A549 (cell line): ENCODE measurements around the gene LRRC4B. TPM values are rescaled to one million over a fixed set of nuclear protein-coding genes. Genes with fewer than 3 reads are reported as not detected.

Experiments
- ATAC-seq, 2 experiments: fragments of 200-7000 bp in 1 of 2; fragments of >200 bp in 1 of 2; cut with Nextera tagmentation in 1 of 2; cut with Tn5 transposase in 1 of 2; 3 replicates each; pipeline versions ENCODE4 v1.8.0 to v1.9.1; 2018 to 2020; ENCODE audit warnings: mild to moderate bottlenecking in 1 of 2, moderate library complexity in 1 of 2
- CTCF ChIA-PET: fragments of 300-600 bp; sonication (Branson Sonifier 250); formaldehyde crosslinking; extraction: SDS; loops from one replicate; lab custom pipeline; 2021; ENCODE audit warnings: antibody characterized with exemption, inconsistent platforms; lab: Yijun Ruan, JAX
- POLR2A ChIA-PET: fragments of 350-600 bp; formaldehyde crosslinking; extraction: SDS; loops from one replicate; lab custom pipeline; 2021; ENCODE audit warnings: antibody characterized with exemption, inconsistent platforms; lab: Yijun Ruan, JAX
- DNase-seq, 2 experiments: peaks; one replicate each; pipeline versions ENCODE4 v3.0.0 to v3.0.0-alpha.2; 2011 to 2016; ENCODE audit warnings: low read depth in 1 of 2, low spot score in 1 of 2
- FAIRE-seq: peaks from 2 replicates; lab custom pipeline; 2011; peaks lifted over from hg19 to GRCh38; lab: Jason Lieb, UNC
- H3K27ac ChIP-seq, 2 experiments: fragments of >200 bp; sonication (Bioruptor Twin); formaldehyde crosslinking; 3 replicates each; pipeline ENCODE4 v1.5.1; 2016 to 2017
- H3K4me1 ChIP-seq: fragments of >200 bp; sonication (Bioruptor Twin); formaldehyde crosslinking; 3 replicates; pipeline ENCODE4 v1.6.1; 2016
- H3K4me2 ChIP-seq: fragments of >200 bp; sonication (Bioruptor Twin); formaldehyde crosslinking; 3 replicates; pipeline ENCODE4 v1.6.1; 2016
- H3K4me3 ChIP-seq: fragments of >200 bp; sonication (Bioruptor Twin); formaldehyde crosslinking; 3 replicates; pipeline ENCODE4 v1.5.1; 2016
- H3K9me3 ChIP-seq: fragments of >200 bp; sonication (Bioruptor Twin); formaldehyde crosslinking; 3 replicates; pipeline ENCODE4 v1.6.1; 2016
- BCL3 ChIP-seq: fragments of >200 bp; sonication (Bioruptor Twin); formaldehyde crosslinking; IDR thresholded peaks from 3 replicates; pipeline ENCODE4 v1.6.1; 2016
- BHLHE40 ChIP-seq: IDR thresholded peaks from 2 replicates; pipeline ENCODE4 v1.6.1; 2012; ENCODE audit warnings: low read depth, low read length, inconsistent platforms
- CBX2 ChIP-seq: fragments of 200-600 bp; sonication (generic); IDR thresholded peaks from 2 replicates; pipeline ENCODE4 v1.6.1; 2016; ENCODE audit warnings: low read depth, mild to moderate bottlenecking, borderline replicate concordance
- CHD2 ChIP-seq: fragments of 150-350 bp; IDR thresholded peaks from 2 replicates; pipeline ENCODE4 v1.6.1; 2014; ENCODE audit warnings: low read length; ENCODE audit not compliant: partially characterized antibody
- EHMT2 ChIP-seq: fragments of 200-600 bp; sonication (generic); IDR thresholded peaks from 2 replicates; pipeline ENCODE4 v1.6.1; 2016; ENCODE audit warnings: antibody characterized with exemption, low read depth, mild to moderate bottlenecking, moderate library complexity
- ESRRA ChIP-seq: fragments of 150-350 bp; IDR thresholded peaks from 2 replicates; pipeline ENCODE4 v1.6.1; 2014; ENCODE audit warnings: mild to moderate bottlenecking, low read length, borderline replicate concordance
- GATA3 ChIP-seq: IDR thresholded peaks from 2 replicates; pipeline ENCODE4 v1.6.1; 2012; ENCODE audit warnings: borderline replicate concordance
- HEYL ChIP-seq: fragments of 250-450 bp; sonication (Bioruptor Pico); IDR thresholded peaks from 2 replicates; pipeline ENCODE4 v1.8.0; 2021; ENCODE audit warnings: mild to moderate bottlenecking, moderate library complexity
- HOXA7 ChIP-seq: fragments of 250-450 bp; sonication (Bioruptor Pico); IDR thresholded peaks from 2 replicates; pipeline ENCODE4 v1.5.0; 2020; ENCODE audit warnings: mild to moderate bottlenecking, moderate library complexity
- JUN ChIP-seq, 2 experiments: fragments of >200 bp; sonication (Bioruptor Twin); formaldehyde crosslinking; IDR thresholded peaks; 2 replicates in 1 of 2; 3 replicates in 1 of 2; pipeline ENCODE4 v1.6.1; 2016 to 2017
- KDM1A ChIP-seq: fragments of 200-600 bp; sonication (generic); IDR thresholded peaks from 2 replicates; pipeline ENCODE4 v1.6.1; 2016; ENCODE audit warnings: low read depth, mild to moderate bottlenecking
- KDM5A ChIP-seq: fragments of 200-600 bp; sonication (generic); IDR thresholded peaks from 2 replicates; pipeline ENCODE4 v1.6.1; 2016; ENCODE audit warnings: antibody characterized with exemption, mild to moderate bottlenecking
- MAX ChIP-seq: IDR thresholded peaks from 2 replicates; pipeline ENCODE4 v1.6.1; 2012
- MAZ ChIP-seq: fragments of 150-350 bp; IDR thresholded peaks from 2 replicates; pipeline ENCODE4 v1.6.1; 2014; ENCODE audit warnings: antibody characterized with exemption, low read depth, low read length, borderline replicate concordance
- MYC ChIP-seq: IDR thresholded peaks from 2 replicates; pipeline ENCODE4 v1.6.1; 2012; ENCODE audit warnings: mild to moderate bottlenecking, inconsistent platforms, low read length, improper control_type of control experiment, borderline replicate concordance
- RAD21 ChIP-seq, 2 experiments: fragments of >200 bp in 1 of 2; sonication (Bioruptor Twin) in 1 of 2; formaldehyde crosslinking in 1 of 2; IDR thresholded peaks in 1 of 2; conservative IDR thresholded peaks in 1 of 2; 2 replicates in 1 of 2; 3 replicates in 1 of 2; pipeline ENCODE4 v1.6.1; 2012 to 2018; ENCODE audit warnings: inconsistent platforms in 1 of 2
- RCOR1 ChIP-seq: fragments of 150-350 bp; IDR thresholded peaks from 2 replicates; pipeline ENCODE4 v1.6.1; 2014; ENCODE audit warnings: antibody characterized with exemption, low read length, low read depth
- RNF2 ChIP-seq: fragments of 200-600 bp; sonication (generic); IDR thresholded peaks from 2 replicates; pipeline ENCODE4 v1.6.1; 2016; ENCODE audit warnings: low read depth, mild to moderate bottlenecking, antibody characterized with exemption, moderate library complexity, borderline replicate concordance
- SMC3 ChIP-seq: fragments of >200 bp; sonication (Bioruptor Twin); formaldehyde crosslinking; IDR thresholded peaks from 3 replicates; pipeline ENCODE4 v1.6.1; 2018; ENCODE audit warnings: inconsistent platforms
- TFCP2L1 ChIP-seq: fragments of 250-450 bp; sonication (Bioruptor Pico); IDR thresholded peaks from 2 replicates; pipeline ENCODE4 v1.5.0; 2021; ENCODE audit warnings: mild to moderate bottlenecking
- ZSCAN20 ChIP-seq: fragments of 250-450 bp; sonication (Bioruptor Pico); IDR thresholded peaks from 2 replicates; pipeline ENCODE4 v1.8.0; 2022; ENCODE audit warnings: mild to moderate bottlenecking, moderate library complexity
- WGBS: methylation state at CpG from one replicate; pipeline ENCODE4 v1.1.6; 2017; ENCODE audit errors: missing lambda C conversion rate; 5-methylcytosine and 5-hydroxymethylcytosine counted together
- polyA plus RNA-seq, 4 experiments: library from polyadenylated mRNA; depleted of rRNA in 3 of 4; stranded (reverse); fragments of >200 nt; fragmentation: RNase III in 1 of 4; extraction: RNeasy Plus Mini Kit Qiagen cat#74134 plus additional on column Dnase treatment in 1 of 4; gene quantifications; 2 replicates in 3 of 4; 3 replicates in 1 of 4; pipeline ENCODE4 v1.2.3, GENCODE V29; 2011 to 2017
- TF ChIP-seq, protein P1 (sequence below): IDR thresholded peaks from 2 replicates; pipeline ENCODE4 v1.6.1; 2012
- TF ChIP-seq, protein P2 (sequence below): fragments of 250-450 bp; sonication (Bioruptor Pico); IDR thresholded peaks from 2 replicates; pipeline ENCODE4 v1.5.0; 2020; ENCODE audit warnings: low read depth, mild to moderate bottlenecking, moderate library complexity
- TF ChIP-seq, protein P3 (sequence below): IDR thresholded peaks from 2 replicates; pipeline ENCODE4 v1.6.1; 2012; ENCODE audit warnings: low read depth, borderline replicate concordance
- TF ChIP-seq, protein P4 (sequence below): fragments of >200 bp; sonication (Bioruptor Twin); formaldehyde crosslinking; IDR thresholded peaks from 2 replicates; pipeline ENCODE4 v1.6.1; 2016
- TF ChIP-seq, protein P5 (sequence below): fragments of 250-450 bp; sonication (Bioruptor Pico); IDR thresholded peaks from 2 replicates; pipeline ENCODE4 v1.5.0; 2021; ENCODE audit warnings: mild to moderate bottlenecking, moderate library complexity, borderline replicate concordance

The LRRC4B gene
- polyA plus RNA-seq, 2 of the 4 experiments (the other 2 are of a cell fraction): 0.54 to 0.97 TPM

GRCh38 chr19:50512112-50512998 lies 55.9 kb downstream of the LRRC4B start:
- TF ChIP-seq CBX2: no peak
- TF ChIP-seq BCL3: no peak
- TF ChIP-seq, protein P1, sequence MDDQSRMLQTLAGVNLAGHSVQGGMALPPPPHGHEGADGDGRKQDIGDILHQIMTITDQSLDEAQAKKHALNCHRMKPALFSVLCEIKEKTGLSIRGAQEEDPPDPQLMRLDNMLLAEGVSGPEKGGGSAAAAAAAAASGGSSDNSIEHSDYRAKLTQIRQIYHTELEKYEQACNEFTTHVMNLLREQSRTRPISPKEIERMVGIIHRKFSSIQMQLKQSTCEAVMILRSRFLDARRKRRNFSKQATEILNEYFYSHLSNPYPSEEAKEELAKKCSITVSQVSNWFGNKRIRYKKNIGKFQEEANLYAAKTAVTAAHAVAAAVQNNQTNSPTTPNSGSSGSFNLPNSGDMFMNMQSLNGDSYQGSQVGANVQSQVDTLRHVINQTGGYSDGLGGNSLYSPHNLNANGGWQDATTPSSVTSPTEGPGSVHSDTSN: no peak
- no peak for TF ChIP-seq HEYL (CRISPR knock-in tag)
- no peak for TF ChIP-seq RNF2
- no peak for TF ChIP-seq HOXA7
- TF ChIP-seq, protein P2, sequence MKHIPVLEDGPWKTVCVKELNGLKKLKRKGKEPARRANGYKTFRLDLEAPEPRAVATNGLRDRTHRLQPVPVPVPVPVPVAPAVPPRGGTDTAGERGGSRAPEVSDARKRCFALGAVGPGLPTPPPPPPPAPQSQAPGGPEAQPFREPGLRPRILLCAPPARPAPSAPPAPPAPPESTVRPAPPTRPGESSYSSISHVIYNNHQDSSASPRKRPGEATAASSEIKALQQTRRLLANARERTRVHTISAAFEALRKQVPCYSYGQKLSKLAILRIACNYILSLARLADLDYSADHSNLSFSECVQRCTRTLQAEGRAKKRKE (CRISPR knock-in tag): no peak
- no peak for TF ChIP-seq RCOR1
- TF ChIP-seq CHD2: no peak
- no peak for TF ChIP-seq MAX
- TF ChIP-seq GATA3: no peak
- TF ChIP-seq, protein P3, sequence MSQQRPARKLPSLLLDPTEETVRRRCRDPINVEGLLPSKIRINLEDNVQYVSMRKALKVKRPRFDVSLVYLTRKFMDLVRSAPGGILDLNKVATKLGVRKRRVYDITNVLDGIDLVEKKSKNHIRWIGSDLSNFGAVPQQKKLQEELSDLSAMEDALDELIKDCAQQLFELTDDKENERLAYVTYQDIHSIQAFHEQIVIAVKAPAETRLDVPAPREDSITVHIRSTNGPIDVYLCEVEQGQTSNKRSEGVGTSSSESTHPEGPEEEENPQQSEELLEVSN: no peak
- WGBS: 92% methylated on average over 35 of the region's 36 CpGs
- Histone ChIP-seq H3K4me1 (peaks cover 21% of the 10 kb centered on the region; the same call in 2 of the 3 replicates), H3K9me3 (no peaks in the 10 kb centered on the region), H3K27ac (peak overlapping the region; percentile 91 to 92; a peak in 4 of 6 replicates), H3K4me3 (peak overlapping the region; percentile 76), H3K4me2 (peak overlapping the region; percentile 80)
- ATAC-seq: no peak
- CTCF ChIA-PET: interaction anchor here (0.8 to 4.3 kb wide), 7 partner anchors 21 to 212 kb away, joined by 3 to 28 read pairs (median 3); no protein-coding TSS in a partner anchor
- POLR2A ChIA-PET: interaction anchor here (0.5 to 1.2 kb wide), 2 partner anchors 146 to 292 kb away, joined by 3 read pairs; no protein-coding TSS in a partner anchor
- DNase-seq: no peak
- no peak for FAIRE-seq

- Histone ChIP-seq H3K9me3 (no peaks in the 10 kb centered on the region), H3K27ac (peak within 1 kb of the TSS; percentile 91 to 92), H3K4me2 (peak within 1 kb of the TSS; percentile 94), H3K4me1 (peaks cover 12% of the 10 kb centered on the region; the same call in 2 of the 3 replicates), H3K4me3 (peak within 1 kb of the TSS; percentile 76)
- POLR2A ChIA-PET: interaction anchor here (0.6 to 1.2 kb wide), 11 partner anchors 9 to 293 kb away, joined by 3 to 5 read pairs (median 3); partner anchors contain the start of genes KCNC3 and NR1H2
- ATAC-seq (peak; percentile 80 to 94), FAIRE-seq (peak; percentile 36), DNase-seq (peak; percentile 99 to 100)
- WGBS: 6% methylated on average over 39 of the region's 69 CpGs
- CTCF ChIA-PET: interaction anchor here (0.8 to 4.3 kb wide), 8 partner anchors 14 to 213 kb away, joined by 3 to 28 read pairs (median 3); no protein-coding TSS in a partner anchor
- no peak for TF ChIP-seq RAD21 (conservative IDR thresholded peaks at IDR 0.05 in 1 of 2, IDR thresholded peaks at IDR 0.05 in 1 of 2)
- TF ChIP-seq MAZ: peak; percentile 99
- no peak for TF ChIP-seq EHMT2
- TF ChIP-seq ESRRA: peak; percentile 66; the same call in 1 of the 2 replicates
- no peak for TF ChIP-seq KDM1A
- TF ChIP-seq, protein P4, sequence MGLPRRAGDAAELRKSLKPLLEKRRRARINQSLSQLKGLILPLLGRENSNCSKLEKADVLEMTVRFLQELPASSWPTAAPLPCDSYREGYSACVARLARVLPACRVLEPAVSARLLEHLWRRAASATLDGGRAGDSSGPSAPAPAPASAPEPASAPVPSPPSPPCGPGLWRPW: no peak
- no peak for TF ChIP-seq TFCP2L1 (CRISPR knock-in tag)
- no peak for TF ChIP-seq SMC3
- TF ChIP-seq JUN (IDR thresholded peaks at IDR 0.05): peak; percentile 58 to 92; a peak in 4 of 5 replicates
- no peak for TF ChIP-seq KDM5A
- TF ChIP-seq BCL3: no peak; the same call in 2 of the 3 replicates
- peak; percentile 98 for TF ChIP-seq MYC
- TF ChIP-seq, protein P5, sequence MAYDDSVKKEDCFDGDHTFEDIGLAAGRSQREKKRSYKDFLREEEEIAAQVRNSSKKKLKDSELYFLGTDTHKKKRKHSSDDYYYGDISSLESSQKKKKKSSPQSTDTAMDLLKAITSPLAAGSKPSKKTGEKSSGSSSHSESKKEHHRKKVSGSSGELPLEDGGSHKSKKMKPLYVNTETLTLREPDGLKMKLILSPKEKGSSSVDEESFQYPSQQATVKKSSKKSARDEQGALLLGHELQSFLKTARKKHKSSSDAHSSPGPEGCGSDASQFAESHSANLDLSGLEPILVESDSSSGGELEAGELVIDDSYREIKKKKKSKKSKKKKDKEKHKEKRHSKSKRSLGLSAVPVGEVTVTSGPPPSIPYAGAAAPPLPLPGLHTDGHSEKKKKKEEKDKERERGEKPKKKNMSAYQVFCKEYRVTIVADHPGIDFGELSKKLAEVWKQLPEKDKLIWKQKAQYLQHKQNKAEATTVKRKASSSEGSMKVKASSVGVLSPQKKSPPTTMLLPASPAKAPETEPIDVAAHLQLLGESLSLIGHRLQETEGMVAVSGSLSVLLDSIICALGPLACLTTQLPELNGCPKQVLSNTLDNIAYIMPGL (CRISPR knock-in tag): no peak
- TF ChIP-seq BHLHE40: no peak
- no peak for TF ChIP-seq ZSCAN20
These were observed 57.0 kb downstream of the LRRC4B start, which contains the start of gene JOSD2 for GRCh38 chr19:50511069-50511822. Gene JOSD2 (minus strand): TSS chr19:50511191. CDS start chr19:50510431, 760 bp downstream.
